KMS-11 (cell line): ENCODE data around the gene TUFT1.

Experiments
- H2AFZ ChIP-seq: fragments of 200-600 bp; sonication (generic); 2 replicates; pipeline ENCODE4 v1.6.1; 2016; ENCODE audit warnings: antibody characterized with exemption, mixed run types, low read depth
- H3K27ac ChIP-seq: fragments of 200-600 bp; sonication (generic); 2 replicates; pipeline ENCODE4 v1.6.1; 2016; ENCODE audit warnings: mild to moderate bottlenecking, mixed run types
- H3K27me3 ChIP-seq: fragments of 200-600 bp; sonication (generic); 2 replicates; pipeline ENCODE4 v1.6.1; 2017; ENCODE audit warnings: mild to moderate bottlenecking, low read depth, mixed run types, moderate library complexity; ENCODE audit not compliant: insufficient read depth
- H3K36me3 ChIP-seq: fragments of 200-600 bp; sonication (generic); 2 replicates; pipeline ENCODE4 v1.6.1; 2017; ENCODE audit warnings: mild to moderate bottlenecking, mixed run types; ENCODE audit not compliant: insufficient read depth
- H3K4me1 ChIP-seq: fragments of 200-600 bp; sonication (generic); 2 replicates; pipeline ENCODE4 v1.6.1; 2016; ENCODE audit warnings: mild to moderate bottlenecking, low read depth, mixed run types; ENCODE audit not compliant: poor library complexity, severe bottlenecking
- H3K4me2 ChIP-seq: fragments of 200-600 bp; sonication (generic); 2 replicates; pipeline ENCODE4 v1.7.0; 2016; ENCODE audit warnings: mild to moderate bottlenecking, mixed run types
- H3K4me3 ChIP-seq: fragments of 200-600 bp; sonication (generic); IDR thresholded peaks from 2 replicates; pipeline ENCODE4 v1.6.1; 2017; ENCODE audit warnings: low read depth, low read length, mixed read lengths; ENCODE audit not compliant: insufficient read depth
- H3K79me2 ChIP-seq: fragments of 200-600 bp; sonication (generic); 2 replicates; pipeline ENCODE4 v1.6.1; 2016; ENCODE audit warnings: low read depth, mixed run types; ENCODE audit not compliant: insufficient read depth
- H3K9ac ChIP-seq: fragments of 200-600 bp; sonication (generic); 2 replicates; pipeline ENCODE4 v1.6.1; 2016; ENCODE audit warnings: mild to moderate bottlenecking, mixed run types
- H4K20me1 ChIP-seq: fragments of 200-600 bp; sonication (generic); 2 replicates; pipeline ENCODE4 v1.6.1; 2016; ENCODE audit warnings: mild to moderate bottlenecking, mixed run types; ENCODE audit not compliant: insufficient read depth
- CTCF ChIP-seq: fragments of 200-600 bp; sonication (generic); conservative IDR thresholded peaks from 2 replicates; pipeline ENCODE4 v1.6.1; 2017; ENCODE audit warnings: low read depth, mild to moderate bottlenecking, antibody characterized with exemption, low read length, moderate library complexity, mixed read lengths

Gene TUFT1

DNA sequence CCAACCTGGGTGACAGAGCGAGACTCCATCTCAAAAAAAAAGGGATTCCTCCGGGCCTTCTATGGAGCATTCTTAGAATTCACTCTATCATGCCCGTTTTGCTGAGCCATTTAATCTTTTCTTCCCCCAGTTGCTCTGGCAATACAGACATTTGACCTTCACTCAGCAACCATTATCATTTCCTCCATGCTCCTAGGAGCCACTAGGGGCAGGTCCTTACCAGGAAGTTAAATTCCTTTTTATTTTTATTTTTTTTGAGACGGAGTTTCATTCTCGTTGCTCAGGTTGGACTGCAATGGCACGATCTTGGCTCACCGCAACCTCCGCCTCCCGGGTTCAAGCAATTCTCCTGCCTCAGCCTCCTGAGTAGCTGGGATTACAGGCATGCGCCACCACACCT lies 38.6 kb upstream of the TUFT1 start:
- Histone ChIP-seq H2AFZ (no peak overlapping the region), H3K79me2 (no peaks in the 10 kb centered on the region), H3K27ac (no peak overlapping the region), H3K9ac (no peak overlapping the region), H3K4me3 (no peak overlapping the region), H3K27me3 (no peaks in the 10 kb centered on the region), H3K4me2 (no peak overlapping the region), H3K4me1 (peaks cover 38% of the 10 kb centered on the region), H3K36me3 (no peaks in the 10 kb centered on the region), H4K20me1 (no peaks in the 10 kb centered on the region)
- TF ChIP-seq CTCF, result peak; percentile 49

GRCh38 chr1:151502035-151502700 lies 37.9 kb upstream of the TUFT1 start:
- H2AFZ ChIP-seq, result no peak overlapping the region
- no peak; the same call in 1 of the 2 replicates for TF ChIP-seq CTCF
- no peak overlapping the region for H3K27ac ChIP-seq
- H3K27me3 ChIP-seq, result no peaks in the 10 kb centered on the region
- no peaks in the 10 kb centered on the region for H4K20me1 ChIP-seq
- no peak overlapping the region for H3K9ac ChIP-seq
- H3K79me2 ChIP-seq, result no peaks in the 10 kb centered on the region
- no peak overlapping the region for H3K4me3 ChIP-seq
- H3K36me3 ChIP-seq, result no peaks in the 10 kb centered on the region
- no peak overlapping the region for H3K4me2 ChIP-seq
- H3K4me1 ChIP-seq, result peaks cover 38% of the 10 kb centered on the region

DNA sequence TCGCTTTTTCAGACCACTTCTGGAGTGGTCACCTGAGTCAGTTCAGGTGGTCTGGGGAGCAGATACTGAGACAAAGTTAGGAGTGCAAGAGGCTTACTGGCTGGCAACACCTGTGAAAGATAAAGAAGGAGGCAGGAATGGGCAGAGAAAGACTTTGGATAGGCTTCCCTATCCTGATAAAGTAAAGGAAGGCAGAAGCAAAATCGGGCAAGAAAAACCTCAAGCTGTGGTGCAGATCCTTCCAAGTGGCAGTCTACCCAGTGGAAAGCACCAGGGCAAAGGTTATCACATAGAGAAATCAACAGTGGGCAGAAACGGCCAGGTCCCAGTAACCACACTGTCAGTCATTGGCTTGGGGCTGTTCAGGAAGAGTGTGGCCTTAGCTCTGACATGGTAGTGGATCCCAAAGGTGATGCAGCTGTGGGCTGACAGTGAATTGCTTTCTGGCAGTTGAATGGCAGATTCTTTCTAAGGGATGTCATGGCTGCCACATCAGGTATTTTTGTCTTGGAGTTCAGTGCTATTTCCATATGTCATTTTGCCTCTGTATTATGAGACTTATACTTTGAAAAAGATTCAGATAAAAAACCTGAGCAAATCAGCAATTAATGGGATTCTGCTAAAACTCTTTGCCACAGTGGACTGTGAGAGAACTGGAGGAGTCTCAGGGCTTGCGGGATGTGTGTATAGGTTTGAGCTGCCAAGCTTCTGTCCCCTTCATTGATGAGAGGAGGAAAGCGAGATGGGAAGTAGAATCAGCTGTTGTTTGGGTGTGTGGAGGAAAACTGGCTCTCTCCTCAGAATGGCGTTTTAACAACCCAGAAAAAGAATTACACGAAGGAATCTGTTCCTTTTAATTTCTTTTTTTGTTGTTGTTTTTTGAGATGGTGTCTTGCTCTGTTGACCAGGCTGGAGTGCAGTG lies 37.0 kb upstream of the TUFT1 start:
- Histone ChIP-seq H3K36me3 (no peaks in the 10 kb centered on the region), H3K4me3 (no peak overlapping the region), H3K4me2 (peak overlapping the region; percentile 2), H3K79me2 (no peaks in the 10 kb centered on the region), H3K27me3 (no peaks in the 10 kb centered on the region), H3K9ac (no peak overlapping the region), H3K27ac (no peak overlapping the region), H2AFZ (peak overlapping the region; percentile 11), H4K20me1 (no peaks in the 10 kb centered on the region), H3K4me1 (peaks cover 38% of the 10 kb centered on the region)
- 0 out of 2 replicates have a peak, but pooled peaks have one; percentile 6 for TF ChIP-seq CTCF

GRCh38 chr1:151504252-151504651 lies 35.9 kb upstream of the TUFT1 start:
- Histone ChIP-seq H2AFZ (no peak overlapping the region), H3K4me1 (peaks cover 38% of the 10 kb centered on the region), H3K79me2 (no peaks in the 10 kb centered on the region), H3K4me2 (no peak overlapping the region), H3K27me3 (no peaks in the 10 kb centered on the region), H3K27ac (no peak overlapping the region), H3K4me3 (no peak overlapping the region), H3K9ac (no peak overlapping the region), H4K20me1 (no peaks in the 10 kb centered on the region), H3K36me3 (no peaks in the 10 kb centered on the region)
- TF ChIP-seq CTCF, result no peak
